Right atrium auricular region (tissue), 2 donors: ENCODE measurements around the gene GPR183. TPM values are rescaled to one million over a fixed set of nuclear protein-coding genes. Genes with fewer than 3 reads are reported as not detected.

Experiments used
- DNase-seq: peaks from one replicate; pipeline ENCODE4 v3.0.0-alpha.2; 2019; ENCODE audit warnings: low spot score
- H3K27ac ChIP-seq, 2 donors: fragments of 200-600 bp; sonication (generic); 1 replicate in 1 of 2; 2 replicates in 1 of 2; pipeline ENCODE4 v1.5.1; 2016 to 2019
- H3K27me3 ChIP-seq, 2 donors: fragments of 200-600 bp; sonication (generic); one replicate each; pipeline versions ENCODE4 v1.5.1 to v1.6.0; 2017 to 2019
- H3K36me3 ChIP-seq: fragments of 200-600 bp; sonication (generic); one replicate; pipeline ENCODE4 v1.5.1; 2016
- H3K4me1 ChIP-seq, 2 donors: fragments of 200-600 bp; sonication (generic); one replicate each; pipeline versions ENCODE4 v1.5.1 to v1.6.0; 2017 to 2019
- H3K4me3 ChIP-seq, 2 donors: fragments of 200-600 bp; sonication (generic); 1 replicate in 1 of 2; 2 replicates in 1 of 2; pipeline ENCODE4 v1.5.1; 2017 to 2019; ENCODE audit warnings: mild to moderate bottlenecking in 1 of 2, moderate library complexity in 1 of 2
- H3K9me3 ChIP-seq, 2 donors: fragments of 200-600 bp; sonication (generic); one replicate each; pipeline ENCODE4 v1.5.1; 2019
- CTCF ChIP-seq, 2 donors: fragments of 200-600 bp; sonication (generic); IDR thresholded peaks; one replicate each; pipeline ENCODE4 v1.5.1; 2019; ENCODE audit warnings: antibody characterized with exemption in 2 of 2
- total RNA-seq, 2 donors: library from RNA; depleted of rRNA; stranded (reverse); fragments of >200 nt; gene quantifications; one replicate each; pipeline ENCODE4 v1.1.0, GENCODE V29; 2016

GPR183 gene
- total RNA-seq, 2 donors from 2014 or later: 7.6 to 13.3 TPM

DNA sequence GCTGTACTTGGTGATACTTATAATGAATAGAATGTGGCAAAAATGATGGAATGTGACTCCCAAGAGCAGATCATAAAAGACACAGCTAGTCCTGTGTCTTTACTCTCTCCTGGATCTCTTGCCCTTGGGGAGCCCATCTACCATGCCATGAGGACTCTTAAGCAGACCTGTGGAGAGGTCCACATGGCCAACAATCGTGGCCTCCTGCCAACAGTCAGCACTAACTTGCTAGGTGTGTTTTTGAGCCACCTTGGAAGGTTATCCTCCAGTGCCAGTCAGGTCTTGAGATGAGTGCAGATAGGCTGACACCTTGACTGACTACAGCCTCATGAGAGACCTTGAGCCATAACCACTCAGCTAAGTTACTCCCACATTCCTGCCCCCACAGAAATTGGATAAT lies 22.3 kb upstream of the GPR183 start:
- no peak for DNase-seq
- Histone ChIP-seq H3K4me1 (no peaks in the 10 kb centered on the region), H3K27me3 (no peaks in the 10 kb centered on the region), H3K36me3 (no peaks in the 10 kb centered on the region), H3K27ac (no peak overlapping the region), H3K4me3 (no peak overlapping the region), H3K9me3 (no peaks in the 10 kb centered on the region)
- no peak for TF ChIP-seq CTCF (IDR thresholded peaks at IDR 0.05)

- Histone ChIP-seq H3K36me3 (no peaks in the 10 kb centered on the region), H3K27me3 (no peaks in the 10 kb centered on the region), H3K4me1 (peaks cover 0 to 3% of the 10 kb centered on the region in 2 donors), H3K4me3 (no peak overlapping the region), H3K27ac (no peak overlapping the region), H3K9me3 (no peaks in the 10 kb centered on the region)
- TF ChIP-seq CTCF (IDR thresholded peaks at IDR 0.05): no peak
- no peak for DNase-seq
Measured at GRCh38 chr13:99327761-99328160, 20.6 kb upstream of the GPR183 start.

DNA sequence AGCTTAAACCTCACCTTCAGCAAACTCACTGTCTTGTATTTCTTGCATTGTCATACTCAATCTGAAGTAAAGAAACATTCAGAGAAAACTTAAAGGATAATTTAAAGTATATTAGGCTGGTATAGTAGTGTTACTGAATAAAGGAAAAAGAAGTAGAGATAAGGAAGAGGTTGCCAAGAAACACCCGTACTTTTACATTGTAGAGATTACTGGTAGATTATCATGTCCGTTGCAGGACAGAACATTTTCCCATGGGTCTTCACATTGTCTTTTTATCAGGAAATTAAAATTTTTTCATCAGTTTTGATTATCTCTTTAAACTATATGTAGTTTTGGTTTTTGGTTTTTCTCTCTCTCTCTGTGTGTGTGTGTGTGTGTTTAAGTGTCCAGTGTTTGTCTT lies 19.9 kb upstream of the GPR183 start:
- no peak overlapping the region for H3K4me3 ChIP-seq
- H3K9me3 ChIP-seq: no peaks in the 10 kb centered on the region
- no peak for DNase-seq
- peaks cover 0 to 9% of the 10 kb centered on the region in 2 donors for H3K4me1 ChIP-seq
- no peaks in the 10 kb centered on the region for H3K36me3 ChIP-seq
- no peak for TF ChIP-seq CTCF (IDR thresholded peaks at IDR 0.05)
- no peak overlapping the region for H3K27ac ChIP-seq
- no peaks in the 10 kb centered on the region for H3K27me3 ChIP-seq

- H3K4me3 ChIP-seq: no peak overlapping the region
- H3K36me3 ChIP-seq: no peaks in the 10 kb centered on the region
- no peaks in the 10 kb centered on the region for H3K27me3 ChIP-seq
- DNase-seq: no peak
- no peak overlapping the region for H3K27ac ChIP-seq
- peaks cover 0 to 20% of the 10 kb centered on the region in 2 donors for H3K4me1 ChIP-seq
- no peaks in the 10 kb centered on the region for H3K9me3 ChIP-seq
- no peak for TF ChIP-seq CTCF (IDR thresholded peaks at IDR 0.05)
Measured at GRCh38 chr13:99326012-99326411, 18.8 kb upstream of the GPR183 start.

DNA sequence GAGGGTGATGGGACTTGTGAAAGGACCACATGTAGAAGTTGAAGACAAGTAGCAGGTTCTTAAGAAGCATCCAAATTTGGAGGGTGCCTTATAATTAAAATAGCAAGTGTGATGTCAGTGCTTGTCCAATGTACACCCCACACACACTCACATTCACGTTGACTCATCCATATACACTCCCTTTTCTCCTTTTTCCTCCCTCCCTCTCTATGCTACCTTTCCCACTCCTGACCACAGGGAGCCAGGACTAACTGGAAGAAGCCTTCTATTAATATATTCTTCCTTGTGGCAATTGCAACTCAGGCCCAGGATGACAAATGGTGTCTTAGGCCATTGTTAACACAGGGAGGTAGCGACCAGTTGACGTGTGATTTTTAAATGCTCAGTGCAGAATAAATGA lies 16.3 kb upstream of the GPR183 start:
- H3K36me3 ChIP-seq: no peaks in the 10 kb centered on the region
- no peaks in the 10 kb centered on the region for H3K9me3 ChIP-seq
- H3K4me3 ChIP-seq: no peak overlapping the region
- H3K4me1 ChIP-seq: peaks cover 0 to 30% of the 10 kb centered on the region in 2 donors
- no peak for DNase-seq
- H3K27me3 ChIP-seq: no peaks in the 10 kb centered on the region
- no peak overlapping the region for H3K27ac ChIP-seq
- TF ChIP-seq CTCF (IDR thresholded peaks at IDR 0.05): no peak

DNA sequence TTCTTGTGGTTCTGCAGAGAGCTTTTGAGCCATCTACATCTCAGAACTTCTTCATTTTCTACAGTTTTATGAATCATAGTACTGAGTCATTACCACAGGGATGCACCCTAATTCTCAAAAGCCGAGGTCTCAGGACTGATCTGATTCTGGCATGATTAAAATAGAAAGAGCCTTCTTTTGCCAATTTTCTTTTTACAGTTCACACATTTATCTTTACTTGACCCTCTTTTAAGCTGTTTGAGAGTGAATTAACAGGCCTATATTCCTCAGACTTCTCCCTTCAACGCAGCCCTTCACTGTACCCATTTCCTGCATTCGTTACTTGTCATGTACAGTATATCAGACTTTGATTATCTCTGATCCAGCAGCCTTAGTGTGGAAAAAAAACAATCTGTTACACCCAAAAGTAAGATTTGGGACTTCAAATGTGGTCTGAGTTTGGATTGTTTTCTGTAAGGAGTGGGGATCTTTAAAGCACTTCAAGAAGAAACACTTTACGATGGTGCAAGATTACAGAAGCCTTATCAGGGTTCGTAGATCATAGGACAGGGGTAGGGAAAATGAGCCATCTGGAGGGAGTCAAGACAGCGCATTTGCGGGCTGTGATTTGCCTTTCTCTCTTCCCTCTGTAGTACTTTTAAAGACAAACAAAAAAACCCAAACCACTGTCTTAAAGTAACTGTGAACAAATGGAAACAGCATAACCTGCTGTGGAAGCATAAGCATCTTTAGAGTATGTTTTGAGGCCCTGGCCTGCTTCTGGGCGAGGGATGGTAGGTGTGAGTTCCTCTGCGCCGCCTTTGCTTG lies 15.3 kb upstream of the GPR183 start:
- no peak for DNase-seq
- Histone ChIP-seq H3K9me3 (no peaks in the 10 kb centered on the region), H3K27me3 (no peaks in the 10 kb centered on the region), H3K36me3 (peaks cover 8% of the 10 kb centered on the region), H3K4me1 (peaks cover 0 to 30% of the 10 kb centered on the region in 2 donors), H3K27ac (peak overlapping the region in 1 of 2 donors; percentile 31), H3K4me3 (no peak overlapping the region)
- TF ChIP-seq CTCF (IDR thresholded peaks at IDR 0.05): no peak
